H9 (cell line): ENCODE results near the gene NPHS2. TPM values are rescaled to one million over a fixed set of nuclear protein-coding genes. Genes with fewer than 3 reads are reported as not detected.

Experiments
- DNase-seq: peaks from one replicate; pipeline ENCODE4 v3.0.0-alpha.2; 2017
- H2AFZ ChIP-seq: one replicate; pipeline ENCODE4 v1.6.1; 2013; ENCODE audit warnings: mild to moderate bottlenecking, low read length, control low read depth, moderate library complexity
- H2AK5ac ChIP-seq: 2 replicates; pipeline ENCODE4 v1.6.1; 2013; ENCODE audit warnings: low read length, control low read depth, mixed read lengths; ENCODE audit not compliant: insufficient read length
- H2BK120ac ChIP-seq: one replicate; pipeline ENCODE4 v1.6.1; 2013; ENCODE audit warnings: low read depth, mild to moderate bottlenecking, low read length, control low read depth, inconsistent platforms; ENCODE audit not compliant: poor library complexity, severe bottlenecking
- H2BK12ac ChIP-seq: 2 replicates; pipeline ENCODE4 v1.6.1; 2013; ENCODE audit warnings: low read length, control low read depth, mixed read lengths, low read depth; ENCODE audit not compliant: insufficient read length
- H2BK15ac ChIP-seq: 2 replicates; pipeline ENCODE4 v1.6.1; 2013; ENCODE audit warnings: low read depth, low read length, control low read depth
- H2BK20ac ChIP-seq: one replicate; pipeline ENCODE4 v1.6.1; 2013; ENCODE audit warnings: low read depth, mild to moderate bottlenecking, low read length, control low read depth, inconsistent platforms; ENCODE audit not compliant: poor library complexity, severe bottlenecking
- H2BK5ac ChIP-seq: 2 replicates; pipeline ENCODE4 v1.6.1; 2013; ENCODE audit warnings: low read length, control low read depth, mixed read lengths; ENCODE audit not compliant: insufficient read length
- H3K14ac ChIP-seq: 2 replicates; pipeline ENCODE4 v1.6.1; 2013; ENCODE audit warnings: low read length, control low read depth; ENCODE audit not compliant: insufficient read depth
- H3K18ac ChIP-seq: 2 replicates; pipeline ENCODE4 v1.6.1; 2013; ENCODE audit warnings: low read depth, mild to moderate bottlenecking, mixed read lengths, low read length, control low read depth; ENCODE audit not compliant: insufficient read length
- H3K23ac ChIP-seq: 2 replicates; pipeline ENCODE4 v1.6.1; 2013; ENCODE audit warnings: low read length, control low read depth, mixed read lengths, low read depth; ENCODE audit not compliant: insufficient read length
- H3K23me2 ChIP-seq: 2 replicates; pipeline ENCODE4 v1.6.1; 2013; ENCODE audit warnings: low read depth, mild to moderate bottlenecking, mixed read lengths, low read length, control low read depth; ENCODE audit not compliant: insufficient read length, poor library complexity, severe bottlenecking
- H3K27ac ChIP-seq: 2 replicates; pipeline ENCODE4 v1.5.1; 2013; ENCODE audit warnings: low read length, control low read depth, mixed read lengths, low read depth; ENCODE audit not compliant: insufficient read length
- H3K27me3 ChIP-seq: 2 replicates; pipeline ENCODE4 v1.6.1; 2013; ENCODE audit warnings: low read length, control low read depth, inconsistent platforms; ENCODE audit not compliant: insufficient read depth
- H3K4ac ChIP-seq: 2 replicates; pipeline ENCODE4 v1.6.1; 2013; ENCODE audit warnings: low read depth, mild to moderate bottlenecking, control low read depth, inconsistent platforms, low read length, moderate library complexity
- H3K4me1 ChIP-seq: 2 replicates; pipeline ENCODE4 v1.6.1; 2013; ENCODE audit warnings: low read length, control low read depth, inconsistent platforms; ENCODE audit not compliant: insufficient read depth
- H3K4me2 ChIP-seq: 2 replicates; pipeline ENCODE4 v1.6.1; 2013; ENCODE audit warnings: low read length, control low read depth, mixed read lengths; ENCODE audit not compliant: insufficient read length, insufficient read depth
- H3K56ac ChIP-seq: 2 replicates; pipeline ENCODE4 v1.6.1; 2013; ENCODE audit warnings: low read depth, mild to moderate bottlenecking, mixed read lengths, low read length, control low read depth; ENCODE audit not compliant: insufficient read length
- H3K79me1 ChIP-seq: 2 replicates; pipeline ENCODE4 v1.6.1; 2013; ENCODE audit warnings: low read depth, mild to moderate bottlenecking, moderate library complexity, low read length, control low read depth, inconsistent platforms; ENCODE audit not compliant: insufficient read depth, poor library complexity, severe bottlenecking
- H3K79me2 ChIP-seq: 2 replicates; pipeline ENCODE4 v1.6.1; 2013; ENCODE audit warnings: low read length, control low read depth, inconsistent platforms; ENCODE audit not compliant: insufficient read depth
- H3K9ac ChIP-seq: 2 replicates; pipeline ENCODE4 v1.6.1; 2013; ENCODE audit warnings: low read length, control low read depth, mixed read lengths; ENCODE audit not compliant: insufficient read length; ENCODE audit errors: extremely low read depth
- H3K9me3 ChIP-seq: one replicate; pipeline ENCODE4 v1.6.1; 2013; ENCODE audit warnings: low read depth, low read length, inconsistent platforms; ENCODE audit not compliant: control insufficient read depth
- H3T11ph ChIP-seq: one replicate; pipeline ENCODE4 v1.6.1; 2013; ENCODE audit warnings: mild to moderate bottlenecking, low read length, control low read depth, inconsistent platforms
- H4K20me1 ChIP-seq: one replicate; pipeline ENCODE4 v1.6.1; 2013; ENCODE audit not compliant: control insufficient read depth, insufficient read length, insufficient read depth
- H4K5ac ChIP-seq: 2 replicates; pipeline ENCODE4 v1.6.1; 2013; ENCODE audit warnings: low read depth, mild to moderate bottlenecking, mixed read lengths, low read length, control low read depth; ENCODE audit not compliant: insufficient read length
- H4K8ac ChIP-seq: replicated peaks from 2 replicates; pipeline ENCODE4 v1.6.1; 2013; ENCODE audit warnings: low read length, control low read depth, mixed read lengths, low read depth; ENCODE audit not compliant: insufficient read length
- H4K91ac ChIP-seq: 2 replicates; pipeline ENCODE4 v1.6.1; 2013; ENCODE audit warnings: low read depth, mild to moderate bottlenecking, moderate library complexity, mixed read lengths, low read length, control low read depth; ENCODE audit not compliant: insufficient read length
- H3K27ac Mint-ChIP-seq, 3 experiments: 2 replicates in 2 of 3; 3 replicates in 1 of 3; pipeline ENCODE4 v1.8.0; 2020 to 2021; ENCODE audit warnings: mixed read lengths in 3 of 3, mild to moderate bottlenecking in 1 of 3, moderate library complexity in 1 of 3
- H3K27me3 Mint-ChIP-seq: 2 replicates; pipeline ENCODE4 v1.8.0; 2021; ENCODE audit warnings: low read depth, mild to moderate bottlenecking, moderate library complexity, mixed read lengths
- H3K36me3 Mint-ChIP-seq, 3 experiments: 2 replicates in 2 of 3; 3 replicates in 1 of 3; pipeline ENCODE4 v1.8.0; 2020 to 2021; ENCODE audit warnings: low read depth in 3 of 3, mixed read lengths in 3 of 3; ENCODE audit not compliant: insufficient read depth in 1 of 3
- H3K4me1 Mint-ChIP-seq, 2 experiments: 2 replicates each; pipeline ENCODE4 v1.8.0; 2020; ENCODE audit warnings: mixed read lengths in 2 of 2
- H3K4me3 Mint-ChIP-seq, 2 experiments: 2 replicates in 1 of 2; 3 replicates in 1 of 2; pipeline ENCODE4 v1.8.0; 2020 to 2021; ENCODE audit warnings: mild to moderate bottlenecking in 2 of 2, mixed read lengths in 2 of 2, moderate library complexity in 1 of 2
- H3K9me3 Mint-ChIP-seq, 2 experiments: 2 replicates in 1 of 2; 3 replicates in 1 of 2; pipeline ENCODE4 v1.8.0; 2020; ENCODE audit warnings: mild to moderate bottlenecking in 2 of 2, mixed read lengths in 2 of 2, moderate library complexity in 1 of 2
- WGBS: extraction: QIAGEN DNeasy Blood & Tissue Kit; methylation state at CpG from one replicate; pipeline ENCODE4 v1.1.7; 2013; ENCODE audit warnings: missing lambda C conversion rate, low lambda C conversion rate, mixed read lengths; ENCODE audit not compliant: insufficient read length; ENCODE audit errors: extremely low coverage; 5-methylcytosine and 5-hydroxymethylcytosine counted together
- total RNA-seq: library from RNA; stranded (reverse); gene quantifications from 2 replicates; pipeline ENCODE4 v1.2.1, GENCODE V29; 2021
- TF ChIP-seq, protein P1 (sequence below): fragments of 200-600 bp; sonication (generic); conservative IDR thresholded peaks from 3 replicates; pipeline ENCODE4 v1.8.0; 2021; ENCODE audit warnings: antibody characterized with exemption, mild to moderate bottlenecking

NPHS2 gene
- total RNA-seq, 1 experiment from 2014 or later, result not detected

DNA sequence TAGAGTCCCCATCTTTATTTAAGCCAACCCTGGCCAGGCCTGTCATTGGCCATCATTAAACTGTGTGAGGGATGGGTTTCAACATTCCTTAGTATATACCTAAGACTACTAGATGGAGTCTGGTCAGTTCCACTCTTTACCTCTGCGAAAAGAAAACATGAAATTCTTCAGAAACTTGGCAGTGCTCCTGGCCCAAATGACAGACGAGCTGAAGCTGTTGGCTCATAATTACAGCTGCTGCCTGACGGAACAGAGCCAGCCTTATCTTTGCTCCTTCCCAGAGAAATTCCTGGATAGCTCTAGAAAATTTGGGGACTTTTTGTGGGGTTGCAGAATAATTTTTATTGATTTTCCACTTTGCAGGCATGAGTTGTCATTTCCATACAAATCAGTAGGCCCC, 30.4 kb downstream of the NPHS2 start:
- Mint-ChIP-seq H3K36me3 (peaks cover 9 to 10% (median 10%) of the 10 kb centered on the region in 3 experiments; a peak in 6 of 7 replicates), H3K27ac (no peak overlapping the region), H3K4me3 (no peak overlapping the region), H3K9me3 (peaks cover 11 to 13% of the 10 kb centered on the region in 2 experiments), H3K4me1 (peaks cover 6 to 8% of the 10 kb centered on the region in 2 experiments), H3K27me3 (peaks cover 2% of the 10 kb centered on the region; the same call in 1 of the 2 replicates)
- TF ChIP-seq, protein P1, sequence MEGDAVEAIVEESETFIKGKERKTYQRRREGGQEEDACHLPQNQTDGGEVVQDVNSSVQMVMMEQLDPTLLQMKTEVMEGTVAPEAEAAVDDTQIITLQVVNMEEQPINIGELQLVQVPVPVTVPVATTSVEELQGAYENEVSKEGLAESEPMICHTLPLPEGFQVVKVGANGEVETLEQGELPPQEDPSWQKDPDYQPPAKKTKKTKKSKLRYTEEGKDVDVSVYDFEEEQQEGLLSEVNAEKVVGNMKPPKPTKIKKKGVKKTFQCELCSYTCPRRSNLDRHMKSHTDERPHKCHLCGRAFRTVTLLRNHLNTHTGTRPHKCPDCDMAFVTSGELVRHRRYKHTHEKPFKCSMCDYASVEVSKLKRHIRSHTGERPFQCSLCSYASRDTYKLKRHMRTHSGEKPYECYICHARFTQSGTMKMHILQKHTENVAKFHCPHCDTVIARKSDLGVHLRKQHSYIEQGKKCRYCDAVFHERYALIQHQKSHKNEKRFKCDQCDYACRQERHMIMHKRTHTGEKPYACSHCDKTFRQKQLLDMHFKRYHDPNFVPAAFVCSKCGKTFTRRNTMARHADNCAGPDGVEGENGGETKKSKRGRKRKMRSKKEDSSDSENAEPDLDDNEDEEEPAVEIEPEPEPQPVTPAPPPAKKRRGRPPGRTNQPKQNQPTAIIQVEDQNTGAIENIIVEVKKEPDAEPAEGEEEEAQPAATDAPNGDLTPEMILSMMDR, result no peak
- no peak overlapping the region for H2AK5ac ChIP-seq
- no peaks in the 10 kb centered on the region for H3K23me2 ChIP-seq
- no peak overlapping the region for H3K4ac ChIP-seq
- no peak overlapping the region for H3K23ac ChIP-seq
- no peak overlapping the region for H3K4me2 ChIP-seq
- no peak overlapping the region for H4K91ac ChIP-seq
- H3K18ac ChIP-seq, result no peak overlapping the region
- no peak overlapping the region for H2BK5ac ChIP-seq
- H2BK15ac ChIP-seq, result no peak overlapping the region
- H2BK120ac ChIP-seq, result no peak overlapping the region
- WGBS, result no CpG with 5 or more reads among the region's 3 CpGs
- H3K27ac ChIP-seq, result no peak overlapping the region
- no peak overlapping the region for H4K8ac ChIP-seq
- no peaks in the 10 kb centered on the region for H4K20me1 ChIP-seq
- no peak for DNase-seq
- no peaks in the 10 kb centered on the region for H3K79me1 ChIP-seq
- H2AFZ ChIP-seq, result no peak overlapping the region
- no peak overlapping the region for H3K9ac ChIP-seq
- no peaks in the 10 kb centered on the region for H3K79me2 ChIP-seq
- no peak overlapping the region for H2BK20ac ChIP-seq
- no peaks in the 10 kb centered on the region for H3K27me3 ChIP-seq
- H3K9me3 ChIP-seq, result no peaks in the 10 kb centered on the region
- H4K5ac ChIP-seq, result no peak overlapping the region
- H3K14ac ChIP-seq, result no peak overlapping the region
- H3K56ac ChIP-seq, result no peak overlapping the region
- no peak overlapping the region for H2BK12ac ChIP-seq
- H3T11ph ChIP-seq, result no peak overlapping the region
- H3K4me1 ChIP-seq, result no peaks in the 10 kb centered on the region
